SIG-M5 (cell line): Measurements from ENCODE around the gene GRID1.

ENCODE experiments used
- DNase-seq: peaks from one replicate; lab custom pipeline; 2025; lab: John Stamatoyannopoulos, UW

The GRID1 gene

GRCh38 chr10:86165666-86166065 is 200.9 kb downstream of the GRID1 start:
- DNase-seq = no peak

- DNase-seq = no peak
Measured at GRCh38 chr10:86164960-86165630, 201.5 kb downstream of the GRID1 start.

GRCh38 chr10:86164174-86164774 is 202.3 kb downstream of the GRID1 start:
- no peak for DNase-seq

- no peak for DNase-seq
Measured at GRCh38 chr10:86163522-86164173, 202.9 kb downstream of the GRID1 start.

- no peak for DNase-seq
Measured at GRCh38 chr10:86162696-86163400, 203.7 kb downstream of the GRID1 start.

- no peak for DNase-seq
Measured at GRCh38 chr10:86162036-86162435, 204.6 kb downstream of the GRID1 start.

GRCh38 chr10:86160890-86161585 is 205.6 kb downstream of the GRID1 start:
- no peak for DNase-seq

GRCh38 chr10:86159797-86160196 is 206.8 kb downstream of the GRID1 start:
- no peak for DNase-seq

GRCh38 chr10:86155054-86155921 is 211.3 kb downstream of the GRID1 start:
- no peak for DNase-seq

- no peak for DNase-seq
Measured at GRCh38 chr10:86153751-86154150, 212.8 kb downstream of the GRID1 start.

- DNase-seq = no peak
Measured at GRCh38 chr10:86152911-86153310, 213.7 kb downstream of the GRID1 start.

- no peak for DNase-seq
Measured at GRCh38 chr10:86152354-86152753, 214.2 kb downstream of the GRID1 start.

- no peak for DNase-seq
Measured at GRCh38 chr10:86151613-86152012, 215.0 kb downstream of the GRID1 start.

GRCh38 chr10:86149257-86149656 is 217.3 kb downstream of the GRID1 start:
- DNase-seq = no peak

- DNase-seq = no peak
Measured at GRCh38 chr10:86148117-86148516, 218.5 kb downstream of the GRID1 start.

- DNase-seq = no peak
Measured at GRCh38 chr10:86144301-86144700, 222.3 kb downstream of the GRID1 start.

- no peak for DNase-seq
Measured at GRCh38 chr10:86141896-86142295, 224.7 kb downstream of the GRID1 start.

GRCh38 chr10:86139066-86139657 is 227.4 kb downstream of the GRID1 start:
- DNase-seq = no peak

GRCh38 chr10:86138551-86139065 is 228.0 kb downstream of the GRID1 start:
- no peak for DNase-seq

GRCh38 chr10:86137561-86137960 is 229.0 kb downstream of the GRID1 start:
- no peak for DNase-seq

- no peak for DNase-seq
Measured at GRCh38 chr10:86136934-86137333, 229.7 kb downstream of the GRID1 start.
